Measurements from ENCODE around the gene TBC1D3B.
"Not testable (repeated sequence)": the region's sequence is repeated elsewhere in the genome, so short reads cannot be mapped to it uniquely, and the experiment has no call there.

TBC1D3B gene

GRCh38 chr17:36176536-36176935, at the start of gene TBC1D3B:
Gene TBC1D3B, minus strand, starts transcription at chr17:36176636. Its CDS starts 1,586 bp downstream, at chr17:36175050.
- not testable (repeated sequence) for DNase-seq

GRCh38 chr17:36222967-36223366, 46.5 kb upstream of the TBC1D3B start:
- DNase-seq, result not testable (repeated sequence)

GRCh38 chr17:36221581-36222100, 45.2 kb upstream of the TBC1D3B start:
- DNase-seq, result not testable (repeated sequence)

GRCh38 chr17:36220737-36221580, 44.5 kb upstream of the TBC1D3B start:
- not testable (repeated sequence) for DNase-seq

GRCh38 chr17:36219556-36219955, 43.1 kb upstream of the TBC1D3B start:
- DNase-seq, result not testable (repeated sequence)

- DNase-seq, result not testable (repeated sequence)
These were observed 39.2 kb upstream of the TBC1D3B start for GRCh38 chr17:36215406-36216308.

GRCh38 chr17:36214918-36215317, 38.5 kb upstream of the TBC1D3B start:
- DNase-seq, result no peak

- no peak for DNase-seq
These were observed 37.3 kb upstream of the TBC1D3B start for GRCh38 chr17:36213695-36214094.

- no peak for DNase-seq
These were observed 36.5 kb upstream of the TBC1D3B start for GRCh38 chr17:36212966-36213365.

GRCh38 chr17:36212272-36212605, 35.8 kb upstream of the TBC1D3B start:
- DNase-seq, result no peak

- DNase-seq, result not testable (repeated sequence)
These were observed 35.2 kb upstream of the TBC1D3B start for GRCh38 chr17:36211484-36212271.

- DNase-seq, result not testable (repeated sequence)
These were observed 34.2 kb upstream of the TBC1D3B start, which contains the start of gene CCL4L2 for GRCh38 chr17:36210439-36211211. Gene CCL4L2, plus strand, starts transcription at chr17:36211063.

- no peak for DNase-seq
These were observed 33.1 kb upstream of the TBC1D3B start for GRCh38 chr17:36209575-36209974.

GRCh38 chr17:36207383-36207782, 30.9 kb upstream of the TBC1D3B start:
- not testable (repeated sequence) for DNase-seq

- DNase-seq, result not testable (repeated sequence)
These were observed 30.0 kb upstream of the TBC1D3B start for GRCh38 chr17:36206486-36206821.

GRCh38 chr17:36205637-36206485, 29.4 kb upstream of the TBC1D3B start:
- no peak for DNase-seq

- DNase-seq, result no peak
These were observed 28.5 kb upstream of the TBC1D3B start for GRCh38 chr17:36204724-36205500.

- DNase-seq, result no peak
These were observed 26.9 kb upstream of the TBC1D3B start for GRCh38 chr17:36203335-36203734.

GRCh38 chr17:36201506-36201905, 25.1 kb upstream of the TBC1D3B start:
- DNase-seq, result not testable (repeated sequence)

- DNase-seq, result not testable (repeated sequence)
These were observed 24.7 kb upstream of the TBC1D3B start for GRCh38 chr17:36201102-36201501.
